PFSK-1 (cell line): ENCODE measurements around the gene MARCHF3.

Source experiments
- POLR2AphosphoS5 ChIP-seq: IDR thresholded peaks from 2 replicates; pipeline ENCODE4 v1.6.1; 2012; ENCODE audit warnings: low read depth, mild to moderate bottlenecking, control low read depth, low read length, moderate library complexity
- TF ChIP-seq, protein P1 (sequence below), 2 experiments: IDR thresholded peaks; 2 replicates each; pipeline versions ENCODE4 v1.6.1 to v1.8.0; 2011 to 2012; ENCODE audit warnings: low read depth in 2 of 2, low read length in 2 of 2, control low read depth in 1 of 2, inconsistent platforms in 1 of 2, mild to moderate bottlenecking in 1 of 2, moderate library complexity in 1 of 2; ENCODE audit not compliant: insufficient read depth in 1 of 2

DNA sequence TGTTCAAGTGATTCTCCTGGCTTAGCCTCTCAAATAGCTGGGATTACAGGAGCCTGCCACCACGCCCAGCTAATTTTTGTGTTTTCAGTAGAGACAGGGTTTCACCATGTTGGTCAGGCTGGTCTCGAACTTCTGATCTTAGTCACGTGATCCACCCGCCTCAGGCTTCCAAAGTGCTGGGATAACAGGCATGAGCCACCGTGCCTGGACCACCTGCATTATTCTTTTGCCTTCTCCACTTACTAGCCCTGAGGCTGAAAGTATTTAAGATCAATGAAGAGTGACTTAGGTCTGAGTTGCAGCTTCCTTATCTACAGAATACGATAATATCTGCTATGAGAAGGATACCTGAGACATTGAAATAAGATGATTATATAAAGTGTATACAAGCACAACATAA lies 129.6 kb downstream of the MARCHF3 start:
- no peak for TF ChIP-seq POLR2AphosphoS5
- TF ChIP-seq, protein P1, sequence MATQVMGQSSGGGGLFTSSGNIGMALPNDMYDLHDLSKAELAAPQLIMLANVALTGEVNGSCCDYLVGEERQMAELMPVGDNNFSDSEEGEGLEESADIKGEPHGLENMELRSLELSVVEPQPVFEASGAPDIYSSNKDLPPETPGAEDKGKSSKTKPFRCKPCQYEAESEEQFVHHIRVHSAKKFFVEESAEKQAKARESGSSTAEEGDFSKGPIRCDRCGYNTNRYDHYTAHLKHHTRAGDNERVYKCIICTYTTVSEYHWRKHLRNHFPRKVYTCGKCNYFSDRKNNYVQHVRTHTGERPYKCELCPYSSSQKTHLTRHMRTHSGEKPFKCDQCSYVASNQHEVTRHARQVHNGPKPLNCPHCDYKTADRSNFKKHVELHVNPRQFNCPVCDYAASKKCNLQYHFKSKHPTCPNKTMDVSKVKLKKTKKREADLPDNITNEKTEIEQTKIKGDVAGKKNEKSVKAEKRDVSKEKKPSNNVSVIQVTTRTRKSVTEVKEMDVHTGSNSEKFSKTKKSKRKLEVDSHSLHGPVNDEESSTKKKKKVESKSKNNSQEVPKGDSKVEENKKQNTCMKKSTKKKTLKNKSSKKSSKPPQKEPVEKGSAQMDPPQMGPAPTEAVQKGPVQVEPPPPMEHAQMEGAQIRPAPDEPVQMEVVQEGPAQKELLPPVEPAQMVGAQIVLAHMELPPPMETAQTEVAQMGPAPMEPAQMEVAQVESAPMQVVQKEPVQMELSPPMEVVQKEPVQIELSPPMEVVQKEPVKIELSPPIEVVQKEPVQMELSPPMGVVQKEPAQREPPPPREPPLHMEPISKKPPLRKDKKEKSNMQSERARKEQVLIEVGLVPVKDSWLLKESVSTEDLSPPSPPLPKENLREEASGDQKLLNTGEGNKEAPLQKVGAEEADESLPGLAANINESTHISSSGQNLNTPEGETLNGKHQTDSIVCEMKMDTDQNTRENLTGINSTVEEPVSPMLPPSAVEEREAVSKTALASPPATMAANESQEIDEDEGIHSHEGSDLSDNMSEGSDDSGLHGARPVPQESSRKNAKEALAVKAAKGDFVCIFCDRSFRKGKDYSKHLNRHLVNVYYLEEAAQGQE (IDR thresholded peaks at IDR 0.05; ENCODE audit: insufficient read depth in 1 of 2, low read depth in 2 of 2, low read length in 2 of 2): no peak
